Activated naive CD4-positive, alpha-beta T cell treated with anti-CD3 and anti-CD28 coated beads, Interleukin-2, amount 10 ng/mL, durations not matched to agents 7 days and 5 days (primary cell): ENCODE measurements around the gene TUBGCP3.

ENCODE experiments used
- CTCF ChIA-PET: fragments of 350-600 bp; sonication (Branson Sonifier 250); formaldehyde crosslinking; loops from one replicate; lab custom pipeline; 2021; ENCODE audit warnings: antibody characterized with exemption; lab: Charles Lee
- DNase-seq: peaks from one replicate; pipeline ENCODE4 v3.0.0-alpha.2; 2020
- H3K27ac Mint-ChIP-seq: one replicate; pipeline ENCODE4 v1.8.0; 2021; ENCODE audit warnings: mild to moderate bottlenecking, moderate library complexity, mixed read lengths
- H3K27me3 Mint-ChIP-seq: one replicate; pipeline ENCODE4 v1.8.0; 2021; ENCODE audit warnings: mild to moderate bottlenecking, mixed read lengths
- H3K36me3 Mint-ChIP-seq: one replicate; pipeline ENCODE4 v1.8.0; 2021; ENCODE audit warnings: mixed read lengths
- H3K4me1 Mint-ChIP-seq: one replicate; pipeline ENCODE4 v1.8.0; 2021; ENCODE audit warnings: mixed read lengths
- H3K4me3 Mint-ChIP-seq: one replicate; pipeline ENCODE4 v1.8.0; 2021; ENCODE audit warnings: mild to moderate bottlenecking, moderate library complexity, mixed read lengths
- H3K9me3 Mint-ChIP-seq: one replicate; pipeline ENCODE4 v1.8.0; 2021; ENCODE audit warnings: mixed read lengths

Gene TUBGCP3

DNA sequence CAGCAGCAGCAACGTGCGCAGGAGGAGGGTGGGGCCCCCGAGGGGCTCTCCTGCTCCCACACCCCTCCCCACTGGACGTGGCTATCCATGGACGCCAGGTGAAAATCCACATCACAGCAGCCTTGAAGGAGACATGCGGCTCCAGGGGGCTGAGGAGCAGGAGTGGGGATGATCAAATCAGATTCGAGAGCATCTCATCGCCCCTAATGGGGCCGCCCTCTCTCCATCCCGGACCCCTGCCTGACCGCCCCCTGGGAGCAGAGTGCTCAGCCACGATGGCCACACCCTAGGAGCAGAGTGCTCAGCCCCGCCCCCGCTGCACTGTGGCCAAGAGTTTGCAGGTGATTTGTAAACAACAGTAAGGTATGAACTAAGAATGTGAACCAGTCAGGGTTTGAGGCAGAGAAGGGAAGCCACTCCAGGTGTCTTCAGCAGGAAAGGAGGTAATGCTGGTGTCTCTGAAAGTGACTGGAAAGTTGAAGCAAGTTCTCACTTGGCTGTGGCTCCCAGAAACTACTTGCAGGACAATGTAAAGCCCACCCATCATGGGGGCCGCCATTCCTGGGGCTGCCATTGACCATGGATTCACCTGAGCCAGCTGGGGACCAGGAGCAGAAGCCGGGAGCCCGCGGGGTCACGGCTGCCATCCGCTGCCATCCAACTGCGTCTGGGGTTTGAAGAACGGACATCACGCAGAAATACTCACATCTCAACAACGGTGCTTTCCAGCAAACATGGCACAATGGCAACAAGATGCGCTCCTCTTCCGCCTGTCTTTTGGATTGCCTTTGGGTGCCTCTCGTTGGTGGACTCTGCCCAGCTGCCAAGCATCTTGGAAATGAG is 140.0 kb downstream of the TUBGCP3 start:
- no peaks in the 10 kb centered on the region for H3K9me3 Mint-ChIP-seq
- H3K4me1 Mint-ChIP-seq: no peaks in the 10 kb centered on the region
- CTCF ChIA-PET: no interaction called here
- peak; percentile 11 for DNase-seq
- no peaks in the 10 kb centered on the region for H3K36me3 Mint-ChIP-seq
- peaks cover 20% of the 10 kb centered on the region for H3K27me3 Mint-ChIP-seq
- H3K4me3 Mint-ChIP-seq: no peak overlapping the region
- H3K27ac Mint-ChIP-seq: no peak overlapping the region

DNA sequence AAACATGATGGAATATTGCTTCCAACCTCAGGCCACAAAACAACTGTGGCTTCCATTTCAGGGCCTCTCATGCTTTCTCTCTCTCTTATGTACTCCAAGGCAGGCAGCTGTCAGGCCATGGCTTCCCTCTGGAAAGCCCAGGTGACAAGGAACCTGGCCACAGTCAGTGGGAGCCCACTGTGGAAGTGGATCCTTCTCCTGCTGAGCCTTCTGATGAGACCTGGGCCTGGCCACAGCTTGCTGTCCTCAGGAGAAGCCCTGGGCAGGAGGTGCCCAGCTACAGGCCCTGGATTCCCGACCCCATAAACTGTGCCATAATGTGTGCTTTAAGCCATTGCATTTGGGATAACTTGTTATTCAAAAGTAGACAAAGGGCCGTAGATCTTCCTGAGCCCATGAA is 140.6 kb downstream of the TUBGCP3 start:
- Mint-ChIP-seq H3K4me3 (no peak overlapping the region), H3K27me3 (peaks cover 23% of the 10 kb centered on the region), H3K27ac (no peak overlapping the region), H3K36me3 (no peaks in the 10 kb centered on the region), H3K9me3 (no peaks in the 10 kb centered on the region), H3K4me1 (no peaks in the 10 kb centered on the region)
- DNase-seq: peak; percentile 3
- CTCF ChIA-PET: no interaction called here

DNA sequence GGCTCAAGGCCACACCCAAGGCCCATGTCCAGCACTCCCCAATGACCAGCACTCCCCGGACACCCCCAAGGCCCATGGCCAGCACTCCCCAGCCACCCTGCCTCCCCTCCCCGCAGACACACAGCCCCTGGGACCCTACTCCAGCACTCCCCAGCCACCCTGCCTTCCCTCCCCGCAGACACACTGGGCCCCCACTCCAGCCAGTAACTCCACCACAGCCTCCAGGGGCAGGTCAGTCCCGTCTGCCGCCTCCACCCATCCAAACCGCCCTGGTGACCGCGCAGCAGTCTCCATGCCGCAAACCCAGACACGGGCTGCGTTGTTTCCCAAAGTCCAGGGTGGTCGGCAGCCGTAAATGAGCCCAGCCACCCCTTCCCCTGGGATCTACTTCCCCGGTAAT is 141.1 kb downstream of the TUBGCP3 start:
- H3K4me3 Mint-ChIP-seq: no peak overlapping the region
- H3K27ac Mint-ChIP-seq: no peak overlapping the region
- CTCF ChIA-PET: no interaction called here
- peak; percentile 8 for DNase-seq
- H3K4me1 Mint-ChIP-seq: no peaks in the 10 kb centered on the region
- no peaks in the 10 kb centered on the region for H3K36me3 Mint-ChIP-seq
- no peaks in the 10 kb centered on the region for H3K9me3 Mint-ChIP-seq
- H3K27me3 Mint-ChIP-seq: peaks cover 23% of the 10 kb centered on the region

DNA sequence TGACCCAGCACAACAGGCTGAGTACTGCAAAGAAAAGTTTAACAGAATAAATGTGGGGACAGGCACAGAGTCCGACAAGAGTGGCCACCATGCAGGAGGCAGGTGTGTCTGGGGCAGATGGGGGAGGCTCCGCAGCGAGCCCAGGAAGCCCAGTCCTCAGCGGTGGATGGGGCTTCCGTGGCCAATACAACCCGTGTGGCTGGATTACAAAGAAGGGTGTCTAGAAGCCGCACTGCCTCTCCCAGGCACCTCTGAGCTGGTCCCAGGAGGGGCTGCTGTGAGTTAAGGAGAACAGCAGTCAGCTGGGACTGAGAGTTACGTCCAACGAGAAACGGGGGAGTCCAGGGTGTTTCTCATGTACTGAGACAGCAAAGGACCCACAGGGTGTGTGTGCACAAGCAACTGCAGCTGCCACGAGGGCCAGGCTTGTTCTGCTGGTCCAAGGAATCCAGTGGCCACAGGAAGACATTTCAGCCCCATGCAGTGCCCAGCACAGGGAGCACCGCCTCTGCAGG is 141.5 kb downstream of the TUBGCP3 start:
- Mint-ChIP-seq H3K9me3 (no peaks in the 10 kb centered on the region), H3K36me3 (no peaks in the 10 kb centered on the region), H3K27me3 (peaks cover 23% of the 10 kb centered on the region), H3K27ac (no peak overlapping the region), H3K4me1 (no peaks in the 10 kb centered on the region), H3K4me3 (no peak overlapping the region)
- CTCF ChIA-PET: no interaction called here
- peak; percentile 10 for DNase-seq

DNA sequence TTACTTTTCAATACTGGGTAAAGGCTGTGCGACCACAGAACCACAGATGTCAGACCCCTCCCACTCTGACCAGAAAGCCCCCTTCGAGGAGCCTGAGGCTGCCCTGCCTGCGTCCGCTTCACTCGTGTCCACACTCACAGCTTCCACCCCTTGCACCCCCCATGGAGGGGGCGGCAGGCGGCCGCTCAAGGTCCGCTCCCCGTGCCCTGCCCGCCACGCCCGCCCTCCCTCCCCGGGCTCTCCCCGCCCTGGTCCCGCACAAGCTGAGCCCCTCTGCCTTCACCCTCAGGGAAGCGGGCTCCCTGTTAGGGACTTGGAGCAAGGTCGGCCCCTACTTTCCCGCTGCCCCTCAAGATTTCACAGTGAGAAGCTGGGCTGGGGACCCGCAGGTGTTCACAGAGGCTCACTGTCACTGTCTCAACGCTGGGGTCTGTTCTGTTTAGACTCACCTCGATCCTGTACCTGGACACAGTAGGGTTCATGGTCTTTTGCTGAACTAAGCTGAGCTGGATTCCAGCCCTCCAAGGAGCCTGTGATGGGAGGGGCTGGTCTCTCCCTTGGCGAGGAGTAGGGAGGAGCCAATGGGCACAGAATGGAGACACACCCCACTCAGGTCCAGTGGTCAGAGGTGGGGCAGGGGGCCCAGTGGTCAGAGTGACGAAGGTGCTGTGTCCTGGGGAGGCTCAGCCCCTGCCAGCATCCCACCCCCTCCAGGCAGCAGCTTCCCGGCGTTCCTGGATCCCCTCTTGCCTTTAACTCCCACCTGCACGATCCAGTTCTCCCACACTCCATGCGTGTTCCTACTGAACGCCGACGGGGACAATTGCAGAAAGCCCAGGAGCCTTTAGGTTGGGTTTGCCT is 142.3 kb downstream of the TUBGCP3 start:
- H3K9me3 Mint-ChIP-seq: no peaks in the 10 kb centered on the region

DNA sequence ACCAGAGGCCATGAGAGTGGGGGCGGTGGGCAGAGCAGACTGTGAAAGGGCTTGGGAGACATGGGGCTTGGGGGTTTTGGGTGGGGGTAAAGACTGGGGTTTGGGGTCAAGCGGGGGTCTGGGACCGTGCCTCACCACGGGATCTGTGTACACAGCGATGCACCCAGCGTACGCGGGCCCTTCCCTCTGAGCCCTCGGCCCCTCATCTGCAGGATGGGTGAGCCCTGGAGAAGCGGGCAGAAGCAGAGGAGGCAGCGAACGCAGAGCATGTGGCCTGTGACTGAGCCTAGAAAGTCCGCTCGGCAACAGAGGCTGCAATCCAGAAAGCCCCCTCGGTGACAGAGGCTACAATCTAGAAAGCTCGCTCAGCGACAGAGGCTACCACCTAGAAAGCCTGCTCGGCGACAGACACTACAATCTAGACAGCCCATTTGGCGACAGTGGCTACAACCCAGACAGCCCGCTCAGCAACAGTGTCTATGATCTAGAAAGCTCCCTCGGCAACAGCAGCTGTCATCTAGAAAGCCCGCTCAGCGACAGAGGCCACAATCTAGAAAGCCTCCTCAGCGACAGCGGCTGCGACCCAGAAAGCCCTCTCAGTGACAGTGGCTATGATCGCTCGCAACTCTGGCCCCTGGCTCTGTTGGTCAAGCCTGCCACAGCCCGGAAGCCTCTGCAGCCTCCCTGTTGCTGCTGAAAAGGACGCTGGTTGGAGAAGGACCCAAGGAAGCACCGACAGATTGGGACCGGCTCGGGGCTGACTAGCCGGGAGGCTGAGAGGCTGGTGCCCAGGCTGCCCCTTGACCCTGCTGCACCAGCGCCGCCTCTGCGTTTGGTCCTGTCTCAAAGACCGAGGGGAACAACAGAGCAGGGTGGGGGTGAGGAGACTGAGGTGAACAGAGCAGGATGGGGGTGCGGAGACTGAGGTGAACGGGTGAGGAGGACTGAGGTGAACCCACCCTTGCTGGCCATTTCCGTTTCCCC is 143.2 kb downstream of the TUBGCP3 start:
- H3K9me3 Mint-ChIP-seq: no peaks in the 10 kb centered on the region
- H3K27ac Mint-ChIP-seq: no peak overlapping the region
- no peaks in the 10 kb centered on the region for H3K4me1 Mint-ChIP-seq
- CTCF ChIA-PET: interaction anchor here (0.6 to 2.1 kb wide), 9 partner anchors 11 to 970 kb away, joined by 3 to 8 read pairs (median 4); no protein-coding TSS in a partner anchor
- H3K4me3 Mint-ChIP-seq: no peak overlapping the region
- no peaks in the 10 kb centered on the region for H3K36me3 Mint-ChIP-seq
- peaks cover 23% of the 10 kb centered on the region for H3K27me3 Mint-ChIP-seq
- DNase-seq: peak; percentile 19

More for the DNA sequence above, 142.3 kb downstream of the TUBGCP3 start:
- peak; percentile 15 for DNase-seq
- no peak overlapping the region for H3K27ac Mint-ChIP-seq
- no peaks in the 10 kb centered on the region for H3K36me3 Mint-ChIP-seq
- peaks cover 23% of the 10 kb centered on the region for H3K27me3 Mint-ChIP-seq
- no peak overlapping the region for H3K4me3 Mint-ChIP-seq
- CTCF ChIA-PET: no interaction called here
- no peaks in the 10 kb centered on the region for H3K4me1 Mint-ChIP-seq

DNA sequence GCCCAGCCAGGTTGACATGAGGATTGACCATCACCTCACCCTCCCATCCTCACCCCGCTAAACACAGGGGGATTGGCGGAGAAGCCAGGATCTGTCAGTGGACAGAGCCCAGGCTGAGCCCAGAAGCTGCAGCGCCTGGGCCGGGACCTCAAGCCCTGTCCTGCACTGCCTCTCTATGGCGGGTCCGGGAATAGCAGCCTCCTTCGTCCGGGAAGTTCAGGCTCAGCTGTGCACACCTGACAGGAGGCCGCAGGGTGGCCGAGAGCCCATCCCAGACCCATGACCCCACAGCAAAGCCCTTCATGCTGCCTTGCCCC is 144.0 kb downstream of the TUBGCP3 start:
- peaks cover 23% of the 10 kb centered on the region for H3K27me3 Mint-ChIP-seq
- DNase-seq: peak; percentile 71
- CTCF ChIA-PET: interaction anchor here (0.6 to 2.1 kb wide), 12 partner anchors 9 to 970 kb away, joined by 3 to 8 read pairs (median 4); no protein-coding TSS in a partner anchor

DNA sequence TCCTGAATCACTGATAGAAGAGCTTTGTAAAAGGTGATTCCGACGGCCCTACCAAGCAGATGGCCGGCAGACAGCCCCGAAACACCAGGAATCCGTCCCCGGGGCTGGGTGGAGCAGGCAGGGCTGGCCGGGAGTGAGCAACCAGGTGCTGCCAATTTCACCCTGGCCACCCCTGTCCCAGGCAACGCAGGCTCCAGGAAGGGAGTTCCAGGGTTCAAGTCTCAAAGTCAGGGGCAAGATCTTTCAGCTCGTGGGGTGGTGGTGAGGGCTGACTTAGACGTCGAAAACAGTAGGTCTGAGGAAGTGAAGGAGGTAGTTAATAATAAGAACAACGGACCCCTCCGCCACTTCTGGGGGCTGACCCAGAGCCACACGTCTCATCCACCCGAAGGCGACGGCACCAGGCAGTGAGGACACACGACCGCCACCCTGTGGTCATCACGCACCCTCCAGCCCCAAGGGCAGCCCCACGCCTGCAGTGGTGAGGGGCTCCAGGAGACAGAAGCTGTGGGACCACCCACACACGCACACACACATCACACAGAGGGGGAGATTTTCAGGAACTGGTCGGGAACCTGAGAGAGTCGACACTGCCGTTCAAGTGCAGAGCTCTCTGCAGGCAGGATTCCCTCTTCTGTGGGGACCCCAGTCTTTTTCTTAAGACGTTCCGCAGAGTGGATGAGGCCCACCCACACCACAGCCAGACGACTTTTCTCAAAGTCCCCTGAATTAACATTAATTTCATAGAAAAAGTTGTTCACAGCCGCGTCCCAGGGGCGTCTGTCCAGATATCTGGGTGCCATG is 144.6 kb downstream of the TUBGCP3 start:
- H3K4me3 Mint-ChIP-seq: no peak overlapping the region
- DNase-seq: peak; percentile 32
- no peaks in the 10 kb centered on the region for H3K4me1 Mint-ChIP-seq
- H3K27me3 Mint-ChIP-seq: peaks cover 23% of the 10 kb centered on the region
- no peaks in the 10 kb centered on the region for H3K36me3 Mint-ChIP-seq
- CTCF ChIA-PET: interaction anchor here (1.0 to 2.1 kb wide), 13 partner anchors 8 to 971 kb away, joined by 3 to 8 read pairs (median 4); no protein-coding TSS in a partner anchor
- H3K27ac Mint-ChIP-seq: no peak overlapping the region
- H3K9me3 Mint-ChIP-seq: peaks cover 1% of the 10 kb centered on the region

More for the DNA sequence above, 144.0 kb downstream of the TUBGCP3 start:
- Mint-ChIP-seq H3K27ac (no peak overlapping the region), H3K4me3 (no peak overlapping the region), H3K36me3 (no peaks in the 10 kb centered on the region), H3K9me3 (no peaks in the 10 kb centered on the region), H3K4me1 (no peaks in the 10 kb centered on the region)

DNA sequence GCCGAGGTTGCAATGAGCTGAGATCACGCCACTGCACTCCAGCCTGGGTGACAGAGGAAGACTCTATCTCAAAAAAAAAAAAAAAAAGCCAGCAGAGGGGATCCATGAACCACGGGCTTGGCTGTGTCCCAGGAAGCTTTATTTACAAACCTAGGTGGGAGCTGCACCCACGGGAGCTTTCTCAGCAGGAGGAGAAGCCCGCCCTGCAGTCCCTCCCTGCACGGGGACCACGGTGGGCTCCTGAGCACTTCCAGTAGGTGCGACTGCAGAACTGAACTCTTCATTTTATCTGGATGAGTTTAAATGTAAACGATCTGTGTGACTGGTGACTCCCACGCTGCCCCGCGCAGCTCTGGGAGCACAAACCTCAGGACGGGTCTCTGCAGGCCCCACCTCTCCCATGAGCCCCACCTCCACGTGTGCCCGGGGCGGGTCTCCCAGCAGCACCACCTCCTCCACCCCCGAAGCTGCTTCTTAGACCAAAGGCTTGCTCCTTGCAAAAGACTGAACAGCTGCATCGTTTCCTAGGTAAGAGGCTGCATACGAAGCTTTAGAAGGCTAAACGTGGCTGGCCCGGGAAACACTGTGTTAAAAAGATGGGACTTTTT is 145.4 kb downstream of the TUBGCP3 start:
- Mint-ChIP-seq H3K36me3 (no peaks in the 10 kb centered on the region), H3K4me3 (no peak overlapping the region), H3K27me3 (peaks cover 23% of the 10 kb centered on the region), H3K4me1 (no peaks in the 10 kb centered on the region), H3K27ac (no peak overlapping the region), H3K9me3 (peaks cover 7% of the 10 kb centered on the region)
- CTCF ChIA-PET: interaction anchor here (1.0 to 2.1 kb wide), 6 partner anchors 7 to 970 kb away, joined by 3 to 6 read pairs (median 5); no protein-coding TSS in a partner anchor
- DNase-seq: peak; percentile 11

DNA sequence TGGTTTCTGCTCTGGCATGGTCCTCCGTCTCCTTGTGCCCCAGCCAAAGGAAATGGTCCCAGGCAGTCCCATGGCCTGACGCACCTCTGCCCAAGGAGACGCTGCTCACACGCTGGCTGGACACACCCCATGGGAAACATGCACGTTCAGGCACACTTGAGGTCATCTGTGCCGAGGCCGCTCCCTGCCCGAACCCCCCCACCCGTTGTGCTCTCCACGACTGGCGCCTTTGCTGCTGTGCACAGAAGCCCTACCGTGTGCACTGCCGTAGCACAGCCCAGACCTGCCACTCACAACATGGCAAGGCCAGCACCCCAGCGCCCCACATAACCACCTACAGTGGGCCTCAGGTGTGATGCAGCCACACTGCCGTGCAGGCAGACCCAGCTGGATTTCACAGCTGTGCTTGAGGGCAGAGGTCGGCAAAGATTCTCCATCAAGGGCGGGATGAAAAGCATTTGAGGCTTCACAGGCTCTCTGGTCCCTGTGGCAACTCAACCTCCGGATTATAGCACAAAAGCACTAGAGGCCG is 146.1 kb downstream of the TUBGCP3 start:
- peak; percentile 3 for DNase-seq
- H3K9me3 Mint-ChIP-seq: peaks cover 7% of the 10 kb centered on the region
- CTCF ChIA-PET: no interaction called here
- peaks cover 23% of the 10 kb centered on the region for H3K27me3 Mint-ChIP-seq
- no peak overlapping the region for H3K4me3 Mint-ChIP-seq
- H3K27ac Mint-ChIP-seq: no peak overlapping the region
- no peaks in the 10 kb centered on the region for H3K36me3 Mint-ChIP-seq
- no peaks in the 10 kb centered on the region for H3K4me1 Mint-ChIP-seq

DNA sequence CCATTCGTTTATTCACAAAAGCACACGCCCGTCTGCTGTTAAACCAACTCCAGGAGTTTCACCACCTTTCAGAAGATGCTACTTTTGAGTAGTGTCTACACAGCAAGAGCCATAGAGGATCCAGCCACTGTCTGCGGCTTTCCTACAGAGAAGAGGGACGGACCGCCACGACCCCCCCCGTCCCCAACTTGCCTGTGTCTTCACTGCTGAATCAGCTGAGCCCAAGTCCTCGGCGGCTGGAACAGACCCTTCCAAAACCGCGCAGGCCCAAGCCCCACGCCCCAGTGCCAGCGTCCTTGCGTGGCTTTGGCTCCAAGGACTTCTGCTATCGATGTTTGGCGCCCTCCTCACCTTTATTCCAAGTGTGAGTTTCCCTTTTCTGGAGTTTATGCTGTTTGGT is 146.7 kb downstream of the TUBGCP3 start:
- Mint-ChIP-seq H3K36me3 (no peaks in the 10 kb centered on the region), H3K27ac (no peak overlapping the region), H3K4me1 (no peaks in the 10 kb centered on the region), H3K9me3 (peaks cover 7% of the 10 kb centered on the region), H3K4me3 (no peak overlapping the region), H3K27me3 (peaks cover 23% of the 10 kb centered on the region)
- CTCF ChIA-PET: no interaction called here
- DNase-seq: peak; percentile 17

DNA sequence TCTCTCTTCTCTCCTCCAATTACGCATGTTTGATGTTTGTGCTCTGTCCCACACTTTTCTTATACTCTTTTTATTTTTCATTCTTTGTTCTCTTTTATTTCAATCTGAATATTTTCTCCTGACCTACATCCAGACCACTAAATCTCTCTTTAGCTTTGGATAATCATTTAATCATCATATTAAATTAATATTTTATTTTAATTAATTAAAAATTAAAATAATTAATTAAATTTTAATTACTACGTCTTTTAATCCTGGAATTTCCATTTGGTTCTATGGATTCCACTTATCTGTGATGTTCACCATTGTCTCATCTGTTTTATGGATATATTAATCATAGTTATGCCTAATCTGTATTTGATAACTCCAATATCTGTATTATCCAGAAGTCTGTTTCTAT is 149.4 kb downstream of the TUBGCP3 start:
- H3K27me3 Mint-ChIP-seq: peaks cover 8% of the 10 kb centered on the region
- no peaks in the 10 kb centered on the region for H3K4me1 Mint-ChIP-seq
- H3K27ac Mint-ChIP-seq: no peak overlapping the region
- H3K36me3 Mint-ChIP-seq: no peaks in the 10 kb centered on the region
- no peak for DNase-seq
- H3K4me3 Mint-ChIP-seq: no peak overlapping the region
- H3K9me3 Mint-ChIP-seq: peaks cover 11% of the 10 kb centered on the region
- CTCF ChIA-PET: no interaction called here
